B cell (primary cell): ENCODE measurements around the gene CCDC106. TPM values are rescaled to one million over a fixed set of nuclear protein-coding genes. Genes with fewer than 3 reads are reported as not detected.

Experiments
- ATAC-seq: fragments of 200-7000 bp; cut with Tn5 transposase; one replicate; pipeline ENCODE4 v1.10.0; 2021; ENCODE audit warnings: low read depth, mild to moderate bottlenecking, moderate number of reproducible peaks, moderate library complexity
- CTCF ChIA-PET: fragments of 350-600 bp; sonication (Branson Sonifier 250); formaldehyde crosslinking; loops from one replicate; lab custom pipeline; 2021; ENCODE audit warnings: antibody characterized with exemption, inconsistent platforms; lab: Charles Lee
- POLR2A ChIA-PET: fragments of 350-600 bp; sonication (Branson Sonifier 250); formaldehyde crosslinking; loops from one replicate; lab custom pipeline; 2021; ENCODE audit warnings: antibody characterized with exemption; lab: Charles Lee
- DNase-seq: peaks from one replicate; pipeline ENCODE4 v3.0.0; 2013
- H2AFZ ChIP-seq: 2 replicates; pipeline ENCODE4 v1.6.1; 2012; ENCODE audit warnings: mild to moderate bottlenecking, low read depth, low read length; ENCODE audit not compliant: insufficient read depth, poor library complexity, severe bottlenecking
- H3K27ac ChIP-seq, 2 donors: 1 replicate in 1 of 2; 2 replicates in 1 of 2; pipeline ENCODE4 v1.5.1; 2012 to 2013; ENCODE audit warnings: low read length in 2 of 2, mild to moderate bottlenecking in 2 of 2, moderate library complexity in 1 of 2
- H3K27me3 ChIP-seq, 4 experiments: fragments of 200-600 bp in 1 of 4; sonication (generic) in 1 of 4; replicated peaks in 1 of 4; 1 replicate in 2 of 4; 2 replicates in 2 of 4; pipeline versions ENCODE4 v1.6.1 to v1.7.0; 2013 to 2016; ENCODE audit warnings: low read length in 3 of 4, mild to moderate bottlenecking in 2 of 4, mixed read lengths in 1 of 4, moderate library complexity in 1 of 4; ENCODE audit not compliant: insufficient read depth in 4 of 4, control insufficient read depth in 3 of 4; ENCODE audit errors: control extremely low read depth in 1 of 4
- H3K36me3 ChIP-seq, 2 experiments: replicated peaks in 1 of 2; 1 replicate in 1 of 2; 2 replicates in 1 of 2; pipeline versions ENCODE4 v1.6.1 to v1.7.1; 2013; ENCODE audit warnings: low read length in 1 of 2; ENCODE audit not compliant: insufficient read depth in 2 of 2, control insufficient read depth in 1 of 2; ENCODE audit errors: control extremely low read depth in 1 of 2, extremely low read depth in 1 of 2
- H3K4me1 ChIP-seq, 2 donors: fragments of 200-600 bp in 1 of 2; sonication (generic) in 1 of 2; 1 replicate in 1 of 2; 2 replicates in 1 of 2; pipeline versions ENCODE4 v1.5.1 to v1.6.1; 2013 to 2017; ENCODE audit warnings: low read length in 2 of 2; ENCODE audit not compliant: control insufficient read depth in 2 of 2, insufficient read depth in 2 of 2
- H3K4me2 ChIP-seq: replicated peaks from 2 replicates; pipeline ENCODE3; 2012; ENCODE audit warnings: mild to moderate bottlenecking, low read depth, low read length; ENCODE audit not compliant: poor library complexity, severe bottlenecking
- H3K4me3 ChIP-seq, 5 experiments: fragments of 200-600 bp in 1 of 5; sonication (generic) in 1 of 5; 1 replicate in 3 of 5; 2 replicates in 2 of 5; pipeline versions ENCODE4 v1.5.1 to v1.7.0; 2011 to 2016; ENCODE audit warnings: low read length in 4 of 5, mild to moderate bottlenecking in 4 of 5, low read depth in 2 of 5, control low read depth in 1 of 5, moderate library complexity in 1 of 5; ENCODE audit not compliant: insufficient read depth in 1 of 5; ENCODE audit errors: control extremely low read depth in 1 of 5, extremely low read depth in 1 of 5
- H3K79me2 ChIP-seq: fragments of 200-600 bp; sonication (generic); one replicate; pipeline ENCODE4 v1.6.0; 2016; ENCODE audit warnings: low read length; ENCODE audit not compliant: control insufficient read depth, insufficient read depth
- H3K9ac ChIP-seq: fragments of 200-600 bp; sonication (generic); 2 replicates; pipeline ENCODE4 v1.6.1; 2017; ENCODE audit warnings: mild to moderate bottlenecking, low read length, moderate library complexity
- H3K9me3 ChIP-seq, 3 donors: one replicate each; pipeline versions ENCODE4 v1.6.1 to v1.7.1; 2013; ENCODE audit warnings: low read length in 2 of 3; ENCODE audit not compliant: control insufficient read depth in 2 of 3, insufficient read depth in 1 of 3; ENCODE audit errors: control extremely low read depth in 1 of 3
- H4K20me1 ChIP-seq: 2 replicates; pipeline ENCODE4 v1.6.0; 2012; ENCODE audit warnings: mild to moderate bottlenecking, low read length; ENCODE audit not compliant: insufficient read depth, control insufficient read depth, poor library complexity, severe bottlenecking
- H3K27ac Mint-ChIP-seq: one replicate; pipeline ENCODE4 v1.8.0; 2021; ENCODE audit warnings: mixed read lengths
- H3K27me3 Mint-ChIP-seq: one replicate; pipeline ENCODE4 v1.8.0; 2021; ENCODE audit warnings: mixed read lengths
- H3K4me1 Mint-ChIP-seq: one replicate; pipeline ENCODE4 v1.8.0; 2021; ENCODE audit warnings: mixed read lengths
- H3K4me3 Mint-ChIP-seq: one replicate; pipeline ENCODE4 v1.8.0; 2021; ENCODE audit warnings: mixed read lengths
- H3K9me3 Mint-ChIP-seq: one replicate; pipeline ENCODE4 v1.8.0; 2022; ENCODE audit warnings: mixed read lengths; ENCODE audit not compliant: insufficient read depth
- CTCF ChIP-seq: fragments of 200-600 bp; IDR thresholded peaks from one replicate; pipeline ENCODE4 v1.8.0; 2022; ENCODE audit warnings: antibody characterized with exemption, mild to moderate bottlenecking
- EZH2 ChIP-seq: IDR thresholded peaks from 2 replicates; pipeline ENCODE4 v1.6.1; 2012; ENCODE audit warnings: borderline replicate concordance, low read depth, mild to moderate bottlenecking, moderate library complexity, low read length; ENCODE audit not compliant: insufficient read depth, poor library complexity, severe bottlenecking
- WGBS: methylation state at CpG from one replicate; pipeline ENCODE4 v1.1.5; 2013; ENCODE audit warnings: missing lambda C conversion rate; ENCODE audit not compliant: insufficient coverage; 5-methylcytosine and 5-hydroxymethylcytosine counted together
- intact Hi-C: fragments of 100-400 bp; cut with micrococcal nuclease; formaldehyde crosslinking; loops from one replicate; pipeline ENCODE4 v1.10.0; 2022
- polyA plus RNA-seq: library from polyadenylated mRNA; depleted of rRNA; stranded (reverse); fragments of >200 nt; gene quantifications from 2 replicates; pipeline ENCODE4 v1.2.3, GENCODE V29; 2012
- total RNA-seq, 2 donors: library from RNA; stranded (reverse); fragments of 120-200 nt in 1 of 2; gene quantifications; 1 replicate in 1 of 2; 2 replicates in 1 of 2; pipeline versions ENCODE4 v1.2.3 to v1.2.4, GENCODE V29; 2013 to 2022

The CCDC106 gene
- total and polyA plus RNA-seq, 2 donors (not counting 1 experiment from before 2014, with no cell fraction given) = 25.2 to 52.1 TPM

GRCh38 chr19:55670280-55671053, 22.5 kb downstream of the CCDC106 start:
- Histone ChIP-seq H3K27ac (no peak overlapping the region), H3K4me1 (peaks cover 0 to 13% of the 10 kb centered on the region in 2 donors), H4K20me1 (peaks cover 84% of the 10 kb centered on the region), H3K4me3 (no peak overlapping the region), H3K9me3 (no peaks in the 10 kb centered on the region), H3K79me2 (peaks cover 70% of the 10 kb centered on the region), H3K36me3 (peaks cover 0 to 71% of the 10 kb centered on the region in 2 experiments), H2AFZ (no peak overlapping the region), H3K27me3 (no peaks in the 10 kb centered on the region), H3K4me2 (no peak overlapping the region), H3K9ac (no peak overlapping the region)
- Mint-ChIP-seq H3K4me1 (peaks cover 30% of the 10 kb centered on the region), H3K4me3 (no peak overlapping the region), H3K27me3 (no peaks in the 10 kb centered on the region), H3K27ac (no peak overlapping the region), H3K9me3 (no peaks in the 10 kb centered on the region)
- intact Hi-C loops = no loop called here
- TF ChIP-seq EZH2 (no peak), CTCF (no peak)
- CTCF ChIA-PET = interaction anchor here (1.2 to 3.7 kb wide), 2 partner anchors 13 to 38 kb away, joined by 5 to 46 read pairs; no protein-coding TSS in a partner anchor
- 90% methylated on average over 21 of the region's 23 CpGs for WGBS
- ATAC-seq (no peak), DNase-seq (peak; percentile 65)
- POLR2A ChIA-PET = interaction anchor here (0.7 to 1.0 kb wide), 2 partner anchors 16 to 37 kb away, joined by 3 to 4 read pairs; partner anchors contain the start of gene U2AF2

- Histone ChIP-seq H3K27ac (no peak overlapping the region), H3K79me2 (peaks cover 70% of the 10 kb centered on the region), H3K36me3 (peaks cover 0 to 69% of the 10 kb centered on the region in 2 experiments), H3K4me2 (no peak overlapping the region), H3K9me3 (no peaks in the 10 kb centered on the region), H2AFZ (no peak overlapping the region), H3K9ac (no peak overlapping the region), H3K4me3 (no peak overlapping the region), H3K27me3 (no peaks in the 10 kb centered on the region), H3K4me1 (peaks cover 4 to 18% of the 10 kb centered on the region in 2 donors), H4K20me1 (peaks cover 79% of the 10 kb centered on the region)
- TF ChIP-seq EZH2 = no peak
- TF ChIP-seq CTCF = no peak
- ChIA-PET POLR2A (interaction anchor here (0.7 to 1.0 kb wide), 2 partner anchors 16 to 38 kb away, joined by 3 to 4 read pairs; partner anchors contain the start of gene U2AF2), CTCF (interaction anchor here (0.9 to 3.7 kb wide), 4 partner anchors 14 to 530 kb away, joined by 4 to 46 read pairs (median 6); no protein-coding TSS in a partner anchor)
- Mint-ChIP-seq H3K27me3 (no peaks in the 10 kb centered on the region), H3K27ac (no peak overlapping the region), H3K4me3 (no peak overlapping the region), H3K4me1 (peaks cover 35% of the 10 kb centered on the region), H3K9me3 (no peaks in the 10 kb centered on the region)
- 95% methylated on average over 2 of the region's 2 CpGs for WGBS
- ATAC-seq (no peak), DNase-seq (no peak)
- intact Hi-C loops = no loop called here
Measured at GRCh38 chr19:55671054-55671378, 23.0 kb downstream of the CCDC106 start.
